BLaER1 treated with 17β-estradiol and CSF1 and Interleukin-3, amounts not matched to agents 10 nM and 100 nM (cell line): ENCODE measurements around the gene PARD3.

Source experiments
- H3K27ac ChIP-seq, 11 experiments: shearing (Covaris generic); formaldehyde crosslinking; 2 replicates each; pipeline ENCODE4 v1.8.1; 2022
- H3K27me3 ChIP-seq, 11 experiments: shearing (Covaris generic); formaldehyde crosslinking; 2 replicates each; pipeline ENCODE4 v1.8.1; 2022
- H3K36me3 ChIP-seq, 11 experiments: shearing (Covaris generic); formaldehyde crosslinking; 2 replicates each; pipeline ENCODE4 v1.8.1; 2022
- H3K4me1 ChIP-seq, 10 experiments: shearing (Covaris generic); formaldehyde crosslinking; 2 replicates each; pipeline ENCODE4 v1.8.1; 2022
- H3K4me2 ChIP-seq, 11 experiments: shearing (Covaris generic); formaldehyde crosslinking; 2 replicates each; pipeline ENCODE4 v1.8.1; 2022
- H3K4me3 ChIP-seq, 10 experiments: shearing (Covaris generic); formaldehyde crosslinking; 2 replicates each; pipeline ENCODE4 v1.8.1; 2022
- H3K9ac ChIP-seq, 11 experiments: shearing (Covaris generic); formaldehyde crosslinking; 2 replicates each; pipeline ENCODE4 v1.8.1; 2022
- H3K9me3 ChIP-seq, 11 experiments: shearing (Covaris generic); formaldehyde crosslinking; replicated peaks in 1 of 11; 2 replicates each; pipeline ENCODE4 v1.8.1; 2022
- H4K20me1 ChIP-seq, 11 experiments: shearing (Covaris generic); formaldehyde crosslinking; 2 replicates each; pipeline ENCODE4 v1.8.1; 2022
- Cebpa-rat ChIP-seq, 11 experiments: shearing (Covaris generic); IDR thresholded peaks; 2 replicates each; pipeline ENCODE4 v1.8.1; 2022

The PARD3 gene

DNA sequence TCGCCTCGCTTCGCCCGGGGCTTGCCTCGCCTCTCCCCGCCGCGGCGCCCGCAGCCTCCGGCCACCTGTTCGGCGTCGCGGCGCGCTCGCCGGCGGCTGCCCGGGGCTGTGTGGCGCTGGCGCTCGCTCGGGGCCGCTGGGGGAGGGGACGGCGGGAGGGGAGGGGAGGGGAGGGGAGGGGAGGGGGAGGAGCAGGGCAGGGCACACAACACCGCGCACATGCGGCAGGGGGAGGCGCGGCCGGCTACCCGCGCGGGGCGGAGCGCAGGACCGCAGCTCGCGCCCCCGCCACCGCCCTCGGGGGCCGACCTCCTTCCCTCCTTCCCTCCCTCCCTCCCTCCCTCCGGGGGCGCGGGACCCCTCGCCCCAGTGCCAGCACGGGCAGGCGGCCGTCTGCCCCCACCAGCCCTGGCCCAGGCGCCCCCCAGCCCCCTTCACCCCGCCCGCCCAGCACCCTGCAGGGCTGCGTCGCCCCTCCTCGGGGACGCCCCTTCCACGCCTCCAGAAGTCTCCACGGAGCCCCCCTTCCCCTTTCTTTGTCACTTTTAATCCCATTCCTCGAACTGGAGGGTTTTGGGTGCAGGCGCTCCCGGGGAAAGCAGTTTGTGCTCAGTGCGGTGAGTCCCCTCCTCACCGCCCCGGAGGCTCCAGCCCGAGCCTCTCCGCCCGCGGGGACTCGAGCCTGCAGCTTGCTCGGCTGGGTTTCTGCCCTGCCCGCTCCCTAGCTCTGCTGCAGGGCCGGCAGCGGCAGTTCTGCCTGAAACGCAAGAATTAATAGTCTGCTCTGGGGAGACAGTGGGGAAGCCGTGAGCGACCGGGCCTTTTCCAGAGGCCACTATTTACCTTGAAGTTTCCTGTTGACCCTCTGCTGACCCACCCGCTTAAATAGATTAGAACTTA, at the start of gene PARD3:
Gene PARD3 (minus strand): TSS at position 112 of the 900 bp plus-strand sequence. CDS start 301 bp downstream, outside the sequence.
- peaks cover 6 to 50% (median 45%) of the 10 kb centered on the region in 10 experiments; a peak in 19 of 20 replicates for H3K4me1 ChIP-seq
- peaks cover 0 to 47% (median 39%) of the 10 kb centered on the region in 11 experiments; a peak in 20 of 22 replicates for H4K20me1 ChIP-seq
- peaks cover 18 to 72% (median 23%) of the 10 kb centered on the region in 11 experiments for H3K27me3 ChIP-seq
- peak within 1 kb of the TSS; percentile 81 to 97 (median 89) for H3K9ac ChIP-seq
- peak within 1 kb of the TSS; percentile 86 to 99 (median 90) for H3K4me3 ChIP-seq
- peak within 1 kb of the TSS; percentile 48 to 91 (median 86); a peak in 21 of 22 replicates for H3K27ac ChIP-seq
- TF ChIP-seq Cebpa-rat (IDR thresholded peaks at IDR 0.05), result no peak
- H3K9me3 ChIP-seq, result no peaks in the 10 kb centered on the region
- H3K4me2 ChIP-seq, result peak within 1 kb of the TSS; percentile 89 to 100 (median 97)
- no peaks in the 10 kb centered on the region for H3K36me3 ChIP-seq

DNA sequence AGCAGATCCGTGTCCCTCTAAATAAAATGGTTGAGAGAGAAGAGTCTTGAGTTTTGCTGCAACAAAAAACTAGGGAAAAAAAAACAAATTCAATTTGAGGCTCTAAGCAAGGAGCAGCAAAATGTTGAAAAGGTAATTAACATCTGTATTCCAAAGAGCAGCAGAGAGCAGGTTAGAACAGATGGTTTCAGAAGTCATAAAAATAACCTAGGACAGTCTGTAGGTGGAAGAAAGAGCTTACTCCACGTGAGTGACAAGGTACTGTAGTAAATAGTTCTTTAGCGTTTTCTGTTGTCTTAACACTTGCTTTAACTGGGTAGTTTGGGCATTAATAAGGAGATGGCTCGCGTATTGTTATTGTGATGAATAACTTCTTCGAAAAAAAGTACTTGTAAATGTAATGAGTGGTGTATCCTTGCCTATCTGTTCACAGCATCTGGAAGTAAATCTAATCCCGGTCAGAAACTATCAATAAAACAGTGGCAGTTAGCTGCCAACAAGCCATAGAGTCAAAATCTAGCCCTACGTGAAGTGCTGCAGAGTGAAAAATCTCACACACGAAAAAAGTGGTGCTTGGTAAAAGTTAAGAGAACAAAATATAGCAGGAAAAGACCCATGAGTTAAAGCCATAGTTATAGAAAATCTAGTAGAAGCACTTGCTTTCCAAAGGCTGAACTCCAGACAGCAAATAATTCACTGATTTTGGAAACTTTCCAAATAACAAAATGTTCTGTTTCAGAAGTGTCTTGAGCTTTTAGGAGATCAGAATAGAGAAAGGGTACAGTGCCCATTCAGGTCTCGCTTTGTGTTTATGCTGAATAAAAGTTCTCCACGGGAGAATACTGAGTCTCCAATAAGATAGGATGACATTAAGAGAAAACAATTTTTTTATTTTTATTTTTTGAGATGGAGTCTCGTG, 49.3 kb upstream of the PARD3 start:
- H3K4me3 ChIP-seq, result no peak overlapping the region
- peaks cover 0 to 5% (median 0%) of the 10 kb centered on the region in 10 experiments; a peak in 1 of 20 replicates for H3K4me1 ChIP-seq
- H3K36me3 ChIP-seq, result no peaks in the 10 kb centered on the region
- no peak overlapping the region for H3K27ac ChIP-seq
- no peak overlapping the region for H3K9ac ChIP-seq
- H4K20me1 ChIP-seq, result no peaks in the 10 kb centered on the region
- no peaks in the 10 kb centered on the region for H3K9me3 ChIP-seq
- no peaks in the 10 kb centered on the region for H3K27me3 ChIP-seq
- no peak overlapping the region for H3K4me2 ChIP-seq
- no peak for TF ChIP-seq Cebpa-rat (IDR thresholded peaks at IDR 0.05)

DNA sequence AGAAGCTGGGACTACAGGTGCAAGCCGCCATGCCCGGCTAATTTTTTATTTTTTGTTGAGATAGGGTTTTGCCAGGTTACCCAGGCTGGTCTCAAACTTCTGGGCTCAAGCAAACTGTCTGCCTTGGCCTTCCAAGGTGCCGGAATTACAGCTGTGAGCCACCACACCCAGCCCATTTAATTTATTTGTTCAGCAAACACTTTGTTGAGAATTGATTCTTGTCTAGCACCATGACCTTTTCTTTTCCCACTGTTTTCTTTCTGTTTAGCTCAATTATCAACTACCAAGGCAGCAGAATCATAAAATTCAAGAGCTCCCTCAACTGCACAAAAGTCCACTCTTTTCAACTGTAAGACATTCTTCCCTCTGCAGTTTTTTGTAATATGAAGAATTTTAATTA, 47.8 kb upstream of the PARD3 start:
- H3K36me3 ChIP-seq, result no peaks in the 10 kb centered on the region
- H3K27me3 ChIP-seq, result no peaks in the 10 kb centered on the region
- no peak for TF ChIP-seq Cebpa-rat (IDR thresholded peaks at IDR 0.05)
- H3K9ac ChIP-seq, result no peak overlapping the region
- H3K9me3 ChIP-seq, result no peaks in the 10 kb centered on the region
- H3K27ac ChIP-seq, result no peak overlapping the region
- H4K20me1 ChIP-seq, result no peaks in the 10 kb centered on the region
- H3K4me3 ChIP-seq, result no peak overlapping the region
- H3K4me1 ChIP-seq, result peaks cover 0 to 5% (median 0%) of the 10 kb centered on the region in 10 experiments; a peak in 1 of 20 replicates
- no peak overlapping the region for H3K4me2 ChIP-seq

DNA sequence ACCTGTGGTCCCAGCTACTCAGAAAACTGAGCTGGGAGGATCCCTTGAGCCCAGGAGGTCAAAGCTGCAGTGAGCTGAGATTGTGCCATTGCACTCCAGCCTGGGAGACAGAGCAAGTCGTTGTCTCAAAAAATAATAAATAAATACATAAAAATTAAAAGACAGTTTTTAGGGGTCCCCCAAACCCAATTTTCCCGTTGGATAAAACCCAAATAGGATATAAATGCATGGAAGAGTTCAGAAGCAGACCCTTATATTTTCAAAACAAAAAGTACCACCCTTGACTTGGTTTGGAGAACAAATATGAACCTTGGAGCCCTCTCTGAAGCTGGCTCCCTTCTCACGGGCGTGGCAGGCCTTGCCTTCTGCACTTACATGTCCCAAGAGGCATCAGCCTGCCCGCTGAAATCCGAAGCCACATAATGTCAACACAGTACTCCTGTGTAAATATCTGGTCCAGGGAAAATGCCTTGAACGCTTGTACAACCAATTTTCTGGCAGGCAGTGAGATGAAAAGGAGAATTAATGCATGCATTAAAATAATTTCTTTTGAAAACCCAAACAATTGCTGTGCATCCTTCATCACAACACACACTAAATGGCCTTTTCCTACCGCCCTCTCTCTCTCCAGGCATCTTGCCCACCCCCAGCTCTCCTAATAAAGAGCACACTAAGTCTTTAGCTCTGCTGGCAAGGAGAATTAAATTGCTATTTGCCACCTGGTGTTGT, 46.4 kb upstream of the PARD3 start:
- Histone ChIP-seq H3K27me3 (no peaks in the 10 kb centered on the region), H3K4me3 (no peak overlapping the region), H3K36me3 (no peaks in the 10 kb centered on the region), H3K4me2 (no peak overlapping the region; a peak in 1 of 22 replicates), H3K27ac (no peak overlapping the region), H3K9ac (no peak overlapping the region), H4K20me1 (no peaks in the 10 kb centered on the region), H3K9me3 (no peaks in the 10 kb centered on the region), H3K4me1 (peaks cover 0 to 5% (median 0%) of the 10 kb centered on the region in 10 experiments; a peak in 1 of 20 replicates)
- no peak for TF ChIP-seq Cebpa-rat (IDR thresholded peaks at IDR 0.05)

DNA sequence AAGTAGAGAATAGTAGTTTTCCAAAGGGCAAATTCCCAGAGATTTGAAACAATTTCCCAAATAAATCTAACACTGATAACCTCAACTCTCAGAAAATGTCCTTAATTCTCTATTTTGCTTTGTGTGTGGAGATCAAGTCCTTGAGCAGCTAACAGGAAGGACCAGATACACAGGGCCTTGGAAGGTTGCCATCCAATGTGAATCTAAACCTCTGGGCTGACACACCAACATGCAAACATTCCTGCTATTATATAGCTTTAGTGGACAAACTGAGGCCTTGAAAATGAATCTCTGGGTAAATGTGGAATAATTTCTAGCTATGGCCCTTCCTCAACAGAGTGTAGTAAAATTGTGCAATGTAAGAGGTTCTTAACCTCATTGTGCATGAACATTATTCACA, 44.1 kb upstream of the PARD3 start:
- Histone ChIP-seq H3K27me3 (no peaks in the 10 kb centered on the region), H3K36me3 (no peaks in the 10 kb centered on the region), H3K9ac (no peak overlapping the region), H3K4me1 (peaks cover 0 to 5% (median 0%) of the 10 kb centered on the region in 10 experiments; a peak in 1 of 20 replicates), H4K20me1 (no peaks in the 10 kb centered on the region), H3K9me3 (no peaks in the 10 kb centered on the region), H3K4me3 (no peak overlapping the region), H3K4me2 (no peak overlapping the region), H3K27ac (no peak overlapping the region)
- no peak for TF ChIP-seq Cebpa-rat (IDR thresholded peaks at IDR 0.05)

GRCh38 chr10:34858003-34858402, 42.9 kb upstream of the PARD3 start:
- no peaks in the 10 kb centered on the region for H3K9me3 ChIP-seq
- TF ChIP-seq Cebpa-rat (IDR thresholded peaks at IDR 0.05), result no peak
- peaks cover 0 to 5% (median 0%) of the 10 kb centered on the region in 10 experiments; a peak in 1 of 20 replicates for H3K4me1 ChIP-seq

GRCh38 chr10:34854147-34854601, 39.1 kb upstream of the PARD3 start:
- Histone ChIP-seq H3K4me2 (no peak overlapping the region), H3K9me3 (no peaks in the 10 kb centered on the region), H3K27ac (no peak overlapping the region), H4K20me1 (no peaks in the 10 kb centered on the region), H3K4me1 (no peaks in the 10 kb centered on the region), H3K9ac (no peak overlapping the region), H3K27me3 (no peaks in the 10 kb centered on the region), H3K36me3 (no peaks in the 10 kb centered on the region), H3K4me3 (no peak overlapping the region)
- no peak for TF ChIP-seq Cebpa-rat (IDR thresholded peaks at IDR 0.05)

More at GRCh38 chr10:34858003-34858402, 42.9 kb upstream of the PARD3 start:
- Histone ChIP-seq H3K27me3 (no peaks in the 10 kb centered on the region), H4K20me1 (no peaks in the 10 kb centered on the region), H3K27ac (no peak overlapping the region), H3K4me2 (no peak overlapping the region), H3K36me3 (no peaks in the 10 kb centered on the region), H3K4me3 (no peak overlapping the region), H3K9ac (no peak overlapping the region)

- no peak for TF ChIP-seq Cebpa-rat (IDR thresholded peaks at IDR 0.05)
- no peaks in the 10 kb centered on the region for H3K27me3 ChIP-seq
- no peaks in the 10 kb centered on the region for H3K9me3 ChIP-seq
- H4K20me1 ChIP-seq, result no peaks in the 10 kb centered on the region
- H3K4me1 ChIP-seq, result no peaks in the 10 kb centered on the region
- no peaks in the 10 kb centered on the region for H3K36me3 ChIP-seq
- no peak overlapping the region for H3K4me3 ChIP-seq
- no peak overlapping the region for H3K4me2 ChIP-seq
- no peak overlapping the region for H3K9ac ChIP-seq
- H3K27ac ChIP-seq, result no peak overlapping the region
These were observed 38.3 kb upstream of the PARD3 start for GRCh38 chr10:34853357-34853756.
